K562 (cell line): ENCODE results near the gene POU3F3. TPM values are rescaled to one million over a fixed set of nuclear protein-coding genes. Genes with fewer than 3 reads are reported as not detected.

Experiments used
- ATAC-seq: fragments of 200-7000 bp; cut with Tn5 transposase; 3 replicates; pipeline ENCODE4 v1.9.1; 2020; ENCODE audit warnings: moderate library complexity
- BruUV-seq: library from RNA; stranded (reverse); fragments of 400-500 nt; replicated peaks from 2 replicates; lab custom pipeline; 2021; lab: Mats Ljungman, UMichigan
- CTCF ChIA-PET: fragments of 300-600 bp; formaldehyde crosslinking; extraction: SDS; loops from one replicate; lab custom pipeline; 2021; ENCODE audit warnings: low intra/inter-chr PET ratio; lab: Yijun Ruan, JAX
- POLR2A ChIA-PET: fragments of 300-600, 350-650 bp; sonication (Branson Sonifier 250); formaldehyde crosslinking; extraction: SDS; loops from one replicate; lab custom pipeline; 2021; ENCODE audit warnings: antibody characterized with exemption, inconsistent platforms; lab: Yijun Ruan, JAX
- DNase-seq, 4 experiments: peaks; one replicate each; pipeline versions ENCODE4 v3.0.0 to v3.0.0-alpha.2; 2011 to 2018; ENCODE audit warnings: low spot score in 3 of 4, mixed read lengths in 3 of 4; ENCODE audit errors: extremely low read depth in 1 of 4
- FAIRE-seq: peaks from 2 replicates; lab custom pipeline; 2011; peaks lifted over from hg19 to GRCh38; lab: Jason Lieb, UNC
- H2AFZ ChIP-seq: 2 replicates; pipeline ENCODE4 v1.6.0; 2011; ENCODE audit warnings: low read depth, low read length, control low read depth, inconsistent platforms
- H3K27ac ChIP-seq: fragments of 200-600 bp; 3 replicates; pipeline ENCODE4 v1.8.0; 2011; ENCODE audit warnings: low read depth, mild to moderate bottlenecking, control low read depth, inconsistent platforms, low read length, moderate library complexity, mixed read lengths; ENCODE audit errors: extremely low read depth
- H3K27me3 ChIP-seq, 2 experiments: fragments of 300-600 bp in 1 of 2; 2 replicates in 1 of 2; 3 replicates in 1 of 2; pipeline versions ENCODE4 v1.6.0 to v1.8.0; 2011; ENCODE audit warnings: inconsistent platforms in 2 of 2, low read length in 2 of 2, mild to moderate bottlenecking in 1 of 2, mixed read lengths in 1 of 2, moderate library complexity in 1 of 2; ENCODE audit not compliant: control insufficient read depth in 2 of 2, insufficient read depth in 2 of 2
- H3K36me3 ChIP-seq: fragments of 300-600 bp; 3 replicates; pipeline ENCODE4 v1.8.0; 2011; ENCODE audit warnings: mild to moderate bottlenecking, low read length, inconsistent platforms; ENCODE audit not compliant: control insufficient read depth, insufficient read depth
- H3K4me1 ChIP-seq, 2 experiments: fragments of 200-600 bp in 1 of 2; replicated peaks in 1 of 2; 2 replicates in 1 of 2; 3 replicates in 1 of 2; pipeline versions ENCODE4 v1.5.1 to v1.8.0; 2011; ENCODE audit warnings: inconsistent platforms in 2 of 2, low read length in 2 of 2, mild to moderate bottlenecking in 1 of 2, mixed read lengths in 1 of 2, moderate library complexity in 1 of 2; ENCODE audit not compliant: control insufficient read depth in 2 of 2, insufficient read depth in 2 of 2
- H3K4me2 ChIP-seq: 2 replicates; pipeline ENCODE4 v1.6.1; 2011; ENCODE audit warnings: low read length, control low read depth, inconsistent platforms, mixed read lengths; ENCODE audit not compliant: insufficient read depth
- H3K4me3 ChIP-seq: fragments of 200-600 bp; sonication (generic), shearing (Covaris generic); 2 replicates; pipeline ENCODE4 v1.5.1; 2016; ENCODE audit warnings: control low read depth, inconsistent platforms
- H3K79me2 ChIP-seq: fragments of 200-600 bp; 3 replicates; pipeline ENCODE4 v1.8.0; 2011; ENCODE audit warnings: low read length, inconsistent platforms; ENCODE audit not compliant: control insufficient read depth, insufficient read depth
- H3K9ac ChIP-seq, 2 experiments: 2 replicates each; pipeline versions ENCODE4 v1.6.0 to v1.6.1; 2011; ENCODE audit warnings: low read depth in 2 of 2, low read length in 2 of 2, control low read depth in 1 of 2, inconsistent platforms in 1 of 2, mild to moderate bottlenecking in 1 of 2, mixed read lengths in 1 of 2; ENCODE audit not compliant: insufficient read depth in 1 of 2
- H3K9me1 ChIP-seq: one replicate; pipeline ENCODE4 v1.6.0; 2011; ENCODE audit warnings: inconsistent platforms, mild to moderate bottlenecking, low read length, moderate library complexity; ENCODE audit not compliant: control insufficient read depth, insufficient read depth
- H3K9me3 ChIP-seq: replicated peaks from 2 replicates; pipeline ENCODE4 v1.5.1; 2011; ENCODE audit warnings: low read depth, low read length, inconsistent platforms; ENCODE audit not compliant: control insufficient read depth, insufficient read depth
- H4K20me1 ChIP-seq: replicated peaks from 2 replicates; pipeline ENCODE4 v1.6.1; 2011; ENCODE audit warnings: low read length, inconsistent platforms, mixed read lengths; ENCODE audit not compliant: control insufficient read depth, insufficient read depth
- GATAD2B ChIP-seq: fragments of 450-650 bp; IDR thresholded peaks from 2 replicates; pipeline ENCODE4 v1.6.1; 2017; ENCODE audit warnings: mild to moderate bottlenecking, borderline replicate concordance
- ILK ChIP-seq: fragments of 450-650 bp; IDR thresholded peaks from 2 replicates; pipeline ENCODE4 v1.6.1; 2016; ENCODE audit warnings: missing genetic modification characterization, low read depth, mild to moderate bottlenecking, missing compliant biosample characterization, moderate library complexity, borderline replicate concordance
- NEUROD1 ChIP-seq: fragments of 150-350 bp; IDR thresholded peaks from 2 replicates; pipeline ENCODE4 v1.6.1; 2014; ENCODE audit warnings: borderline replicate concordance, low read length, low read depth; ENCODE audit not compliant: partially characterized antibody
- OTX1 ChIP-seq: fragments of 450-650 bp; formaldehyde crosslinking; IDR thresholded peaks from 2 replicates; pipeline ENCODE4 v1.4.0; 2022; ENCODE audit warnings: mild to moderate bottlenecking
- ZNF184 ChIP-seq: sonication (generic); formaldehyde crosslinking; IDR thresholded peaks from 2 replicates; pipeline ENCODE4 v1.5.0; 2020; ENCODE audit warnings: missing genetic modification reagents
- WGBS: fragments of 100-300 bp; shearing (Covaris generic); methylation state at CpG from one replicate; pipeline ENCODE4 v1.1.6; 2016; ENCODE audit warnings: low coverage, mixed read lengths; ENCODE audit not compliant: insufficient coverage; ENCODE audit errors: missing lambda C conversion rate; 5-methylcytosine and 5-hydroxymethylcytosine counted together
- in situ Hi-C: fragments of 300-500 bp; cut with MboI; formaldehyde crosslinking; loops from 4 replicates; pipeline ENCODE4 v1.15.0; 2018; ENCODE audit warnings: inconsistent platforms, mixed read lengths
- intact Hi-C: fragments of 100-400 bp; cut with micrococcal nuclease; formaldehyde crosslinking; loops from 2 replicates; pipeline ENCODE4 v1.14.2; 2022
- polyA plus RNA-seq, 8 experiments: library from polyadenylated mRNA; depleted of rRNA in 4 of 8; stranded (reverse) in 5 of 8; unstranded in 3 of 8; fragments of >200 nt; fragmentation: Nextera tagmentation in 2 of 8; fragmentation: Illumina TruSeq in 1 of 8; extraction: Ambion mirVana in 2 of 8; extraction: Trizol in 1 of 8; gene quantifications; 2 replicates each; pipeline versions ENCODE4 v1.2.1 to v1.2.3, GENCODE V29; 2011 to 2014; ENCODE audit warnings: inconsistent platforms in 1 of 8, missing spikeins in 1 of 8
- total RNA-seq, 7 experiments: library from RNA; depleted of rRNA in 6 of 7; stranded (reverse); fragments of >200 nt in 6 of 7; fragmentation: Illumina TruSeq in 2 of 7; extraction: Trizol in 2 of 7; gene quantifications; 2 replicates each; pipeline versions ENCODE4 v1.2.1 to v1.2.3, GENCODE V29; 2011 to 2021; ENCODE audit warnings: low replicate concordance in 1 of 7

POU3F3 gene
- total and polyA plus RNA-seq, 9 of the 15 experiments (the other 6 are each of a cell fraction or from before 2014, with no cell fraction given): not detected

- ATAC-seq (no peak), FAIRE-seq (no peak), DNase-seq (no peak)
- H2AFZ ChIP-seq: no peak overlapping the region
- no peaks in the 10 kb centered on the region for H3K79me2 ChIP-seq
- H4K20me1 ChIP-seq: no peaks in the 10 kb centered on the region
- H3K9me1 ChIP-seq: no peaks in the 10 kb centered on the region
- H3K4me2 ChIP-seq: no peak overlapping the region
- no peaks in the 10 kb centered on the region for H3K9me3 ChIP-seq
- WGBS: 1% methylated on average over 8 of the region's 9 CpGs
- ChIA-PET POLR2A (no interaction called here), CTCF (interaction anchor here (1.6 kb wide), 1 partner anchor 1562 kb away, joined by 4 read pairs; no protein-coding TSS in a partner anchor)
- H3K4me1 ChIP-seq: peaks cover 0 to 7% of the 10 kb centered on the region in 2 experiments; a peak in 1 of 5 replicates
- H3K27ac ChIP-seq: no peak overlapping the region
- peaks cover 4 to 16% of the 10 kb centered on the region in 2 experiments; a peak in 3 of 5 replicates for H3K27me3 ChIP-seq
- TF ChIP-seq ILK (tag) (no peak), ZNF184 (CRISPR knock-in tag) (no peak), NEUROD1 (no peak), GATAD2B (no peak), OTX1 (CRISPR knock-in tag) (no peak)
- intact Hi-C loops (no loop called here), in situ Hi-C loops (no loop called here)
- BruUV-seq: no TSS peak
- no peaks in the 10 kb centered on the region for H3K36me3 ChIP-seq
- no peak overlapping the region for H3K4me3 ChIP-seq
- no peak overlapping the region for H3K9ac ChIP-seq
These were observed 3.3 kb upstream of the POU3F3 start for GRCh38 chr2:104850361-104851290.
